ENCODE results near the gene DUSP5.

Gene DUSP5

GRCh38 chr10:110481919-110482318 is 15.8 kb upstream of the DUSP5 start:
- no peak for DNase-seq (ENCODE audit: low spot score)

DNA sequence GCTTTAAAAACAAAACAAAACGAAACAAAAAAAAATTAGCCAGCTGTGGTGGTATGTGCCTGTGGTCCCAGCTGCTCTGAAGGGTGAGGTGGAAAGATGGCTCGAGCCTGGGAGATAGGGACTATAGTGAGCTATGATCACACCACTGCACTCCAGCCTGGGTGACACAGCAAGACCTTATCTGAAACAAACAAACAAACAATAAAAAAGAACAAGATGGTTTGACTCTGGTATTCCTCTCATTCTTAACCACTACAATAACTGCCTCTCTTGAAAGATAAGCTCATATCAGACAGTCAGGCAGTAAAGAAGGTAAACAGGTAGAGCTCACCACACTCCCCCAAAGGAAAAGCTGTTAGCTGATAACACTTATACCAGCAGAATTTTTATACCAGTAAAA is 14.1 kb upstream of the DUSP5 start:
- no peak for DNase-seq (ENCODE audit: low spot score)

DNA sequence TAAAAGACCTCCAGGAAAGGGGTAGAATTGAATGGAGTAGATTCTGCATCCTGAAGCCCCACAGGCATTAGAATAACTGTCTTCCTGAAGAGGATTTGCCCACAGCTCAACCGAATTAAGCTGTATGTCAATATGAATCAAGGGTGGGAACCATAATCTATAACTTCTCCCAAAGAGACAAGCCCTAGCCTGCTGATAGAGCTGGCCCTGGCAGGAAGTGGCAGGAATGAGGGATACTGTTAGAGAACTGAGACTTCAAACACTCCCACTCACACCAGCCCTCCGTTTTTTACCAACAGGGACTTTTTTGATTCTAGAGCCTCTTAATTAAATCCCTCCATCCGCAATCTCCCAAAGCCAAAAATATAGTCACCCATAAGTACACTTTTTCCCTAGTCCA is 12.2 kb upstream of the DUSP5 start:
- no peak for DNase-seq (ENCODE audit: low spot score)

DNA sequence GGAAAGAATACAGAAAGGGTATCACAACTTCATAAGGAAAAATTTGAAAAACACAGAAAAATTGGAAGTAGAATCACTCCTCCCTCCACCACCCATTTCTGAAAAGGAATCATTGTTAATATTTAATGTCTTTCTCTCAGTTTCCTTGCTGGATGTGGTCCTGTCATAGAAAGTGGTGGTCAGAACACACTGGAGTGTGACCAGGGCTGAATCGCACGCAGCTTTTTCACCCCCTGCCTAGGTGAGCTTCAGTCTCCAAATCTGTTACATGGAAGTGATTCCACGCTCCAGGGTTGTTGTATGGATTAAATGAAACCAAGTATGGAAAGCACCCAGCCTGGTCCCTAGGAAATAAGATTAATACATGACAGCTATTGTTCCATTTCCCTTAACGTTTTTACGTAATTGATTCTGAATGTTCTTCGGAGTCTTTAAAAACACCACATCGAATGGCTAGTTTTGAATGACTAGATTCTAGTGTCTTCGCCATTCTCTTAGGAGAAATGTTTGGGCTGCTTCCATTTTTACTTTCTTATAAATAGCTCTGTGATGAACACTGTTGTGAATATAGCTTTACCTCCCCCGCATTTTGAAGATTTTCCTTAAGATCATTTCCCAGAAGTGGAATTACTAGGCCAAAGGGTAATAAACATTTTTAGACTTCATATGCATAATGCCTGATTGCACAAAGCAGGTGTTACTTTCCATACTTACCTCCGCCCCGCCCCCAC is 10.9 kb upstream of the DUSP5 start:
- no peak for DNase-seq (ENCODE audit: low spot score)

DNA sequence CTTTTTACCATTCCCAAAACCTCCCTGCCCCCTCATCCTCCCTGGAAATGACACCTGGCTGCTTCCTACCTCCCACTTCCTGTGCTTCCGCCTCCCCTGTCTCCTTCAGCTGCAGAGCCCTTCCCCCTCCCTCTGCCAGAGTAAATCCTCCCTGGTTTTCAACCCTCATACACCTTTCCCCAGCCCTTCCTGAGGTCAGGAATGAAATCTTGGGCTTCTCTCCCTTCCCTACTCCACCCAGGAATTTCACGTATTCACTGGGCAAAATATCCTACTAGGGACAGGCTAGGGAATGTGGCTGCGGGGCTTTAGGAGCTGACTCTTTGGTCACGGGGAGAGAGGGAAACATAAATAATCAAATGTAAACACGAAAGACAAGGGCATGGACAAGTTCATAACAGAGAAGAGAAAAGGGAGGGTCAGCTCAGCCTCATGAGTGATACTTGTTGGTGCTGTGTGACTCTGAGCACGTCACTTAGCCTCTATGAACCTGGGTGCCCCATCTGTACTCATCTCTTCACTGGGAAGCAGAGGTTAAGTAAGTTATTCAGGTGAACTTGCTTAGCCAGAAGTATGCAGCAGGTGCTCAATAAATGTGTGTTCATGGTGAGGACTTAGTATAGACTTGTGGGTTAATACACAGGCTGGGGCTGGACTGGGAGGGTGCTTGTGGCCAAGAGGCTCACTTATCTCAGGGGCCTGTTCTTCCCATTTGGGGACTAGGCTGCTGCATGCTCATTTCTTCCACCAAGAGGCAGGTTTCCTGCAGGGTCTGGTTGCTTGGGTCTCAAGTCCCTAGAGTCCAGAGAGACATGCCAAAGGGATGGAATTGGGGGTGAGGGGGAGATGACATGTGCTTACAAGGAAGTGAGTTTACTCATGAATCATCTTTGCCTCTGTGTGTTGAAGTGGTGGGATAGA is 10.0 kb upstream of the DUSP5 start:
- DNase-seq (ENCODE audit: low spot score) = no peak

GRCh38 chr10:110488332-110488681 is 9.4 kb upstream of the DUSP5 start:
- no peak for DNase-seq (ENCODE audit: low spot score)

- DNase-seq (ENCODE audit: low spot score) = no peak
These were observed 8.8 kb upstream of the DUSP5 start for GRCh38 chr10:110488940-110489339.

DNA sequence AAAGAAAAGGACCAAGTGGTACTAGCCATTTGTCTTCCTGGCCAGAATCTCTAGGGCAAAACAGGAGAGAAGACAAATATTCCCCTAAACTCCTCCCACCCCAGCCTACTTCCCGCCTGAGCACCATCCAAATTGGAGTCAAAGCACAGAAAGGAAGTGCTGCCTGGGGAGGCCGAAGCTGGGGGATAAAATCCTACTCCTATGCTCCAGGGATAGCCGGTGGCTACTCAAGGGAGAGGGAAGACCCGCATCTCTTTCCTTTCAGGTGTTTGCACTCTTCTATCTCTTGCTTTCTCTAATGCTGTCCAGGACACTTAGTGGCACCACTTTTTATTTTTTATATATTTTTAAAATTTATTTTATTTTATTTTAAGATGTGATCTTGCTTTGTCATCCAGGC is 7.1 kb upstream of the DUSP5 start:
- no peak for DNase-seq (ENCODE audit: low spot score)

GRCh38 chr10:110491346-110491745 is 6.4 kb upstream of the DUSP5 start:
- DNase-seq (ENCODE audit: low spot score) = no peak

GRCh38 chr10:110492069-110492822 is 5.5 kb upstream of the DUSP5 start:
- DNase-seq (ENCODE audit: low spot score) = no peak

DNA sequence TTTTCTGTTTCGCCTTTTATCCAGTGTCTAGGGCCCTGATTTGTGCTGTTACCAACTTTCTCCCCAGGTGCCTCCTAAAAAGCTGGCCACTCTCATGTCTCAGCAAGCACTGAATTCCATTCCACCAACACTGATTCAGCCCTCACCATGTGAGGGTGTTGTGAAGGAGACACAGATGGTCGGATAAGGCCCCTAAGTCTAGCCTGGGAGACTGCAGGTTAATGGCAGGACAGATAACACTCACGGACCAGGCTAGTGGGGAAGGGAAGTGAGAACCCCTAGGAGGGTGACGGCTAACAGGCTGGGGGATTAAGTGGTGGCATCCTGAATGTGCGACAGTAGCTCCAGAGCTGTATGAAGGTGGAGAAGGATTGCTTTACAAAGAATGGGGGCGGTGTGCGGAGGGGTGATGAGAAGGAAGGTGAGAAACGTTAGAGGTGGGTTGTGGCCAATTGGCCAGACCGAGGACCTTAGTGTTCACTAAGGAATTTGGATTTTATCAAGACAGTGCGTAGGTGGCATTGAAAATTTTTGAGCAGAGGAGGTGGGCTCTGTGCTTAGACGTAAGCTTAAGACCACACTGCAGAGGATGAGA is 3.8 kb upstream of the DUSP5 start:
- DNase-seq (ENCODE audit: low spot score) = no peak

GRCh38 chr10:110494532-110494931 is 3.2 kb upstream of the DUSP5 start:
- DNase-seq (ENCODE audit: low spot score) = no peak

- DNase-seq (ENCODE audit: low spot score) = no peak
These were observed 1.8 kb upstream of the DUSP5 start for GRCh38 chr10:110495731-110496552.

DNA sequence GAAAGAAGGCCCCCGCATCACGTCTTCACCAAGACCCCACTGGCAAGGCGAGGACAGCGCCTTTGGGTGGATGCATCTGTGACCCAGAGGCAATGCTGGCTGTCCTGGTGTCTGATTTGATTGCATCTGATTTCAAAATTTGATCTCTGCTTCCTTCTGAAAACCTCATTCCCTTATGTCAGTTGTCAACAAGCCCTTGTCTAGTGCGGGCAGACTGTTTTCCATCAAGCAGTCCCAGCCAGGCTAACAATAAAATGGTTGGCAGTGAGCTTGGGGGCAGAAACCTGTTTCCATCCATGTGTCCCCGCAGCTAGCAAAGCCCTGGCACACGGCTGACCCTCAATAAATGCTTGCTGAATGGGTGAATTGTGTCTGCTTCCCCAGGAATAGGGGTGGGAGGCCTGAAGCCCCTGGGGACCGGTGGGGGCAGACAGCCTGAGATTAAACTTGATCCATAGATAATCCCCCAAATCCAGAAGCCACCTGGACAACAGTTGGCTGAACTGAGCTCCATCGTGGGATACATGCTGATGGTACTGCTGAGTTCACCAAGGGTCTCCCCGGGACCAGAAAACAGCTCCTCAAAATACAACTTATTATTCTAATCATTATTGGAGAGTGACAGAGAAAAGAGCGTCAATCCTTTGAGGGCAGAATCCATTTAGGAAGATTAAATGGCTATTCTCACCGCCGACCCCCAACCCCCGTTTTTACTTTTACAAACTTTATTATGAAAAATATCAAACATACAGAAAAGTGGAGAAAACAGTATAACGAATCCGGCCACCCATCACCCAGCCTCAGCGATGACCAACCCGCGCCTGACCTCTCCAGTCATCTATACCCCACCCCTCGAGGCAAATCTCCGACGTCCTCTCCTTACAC is 912 bp upstream of the DUSP5 start:
- no peak for DNase-seq (ENCODE audit: low spot score)

DNA sequence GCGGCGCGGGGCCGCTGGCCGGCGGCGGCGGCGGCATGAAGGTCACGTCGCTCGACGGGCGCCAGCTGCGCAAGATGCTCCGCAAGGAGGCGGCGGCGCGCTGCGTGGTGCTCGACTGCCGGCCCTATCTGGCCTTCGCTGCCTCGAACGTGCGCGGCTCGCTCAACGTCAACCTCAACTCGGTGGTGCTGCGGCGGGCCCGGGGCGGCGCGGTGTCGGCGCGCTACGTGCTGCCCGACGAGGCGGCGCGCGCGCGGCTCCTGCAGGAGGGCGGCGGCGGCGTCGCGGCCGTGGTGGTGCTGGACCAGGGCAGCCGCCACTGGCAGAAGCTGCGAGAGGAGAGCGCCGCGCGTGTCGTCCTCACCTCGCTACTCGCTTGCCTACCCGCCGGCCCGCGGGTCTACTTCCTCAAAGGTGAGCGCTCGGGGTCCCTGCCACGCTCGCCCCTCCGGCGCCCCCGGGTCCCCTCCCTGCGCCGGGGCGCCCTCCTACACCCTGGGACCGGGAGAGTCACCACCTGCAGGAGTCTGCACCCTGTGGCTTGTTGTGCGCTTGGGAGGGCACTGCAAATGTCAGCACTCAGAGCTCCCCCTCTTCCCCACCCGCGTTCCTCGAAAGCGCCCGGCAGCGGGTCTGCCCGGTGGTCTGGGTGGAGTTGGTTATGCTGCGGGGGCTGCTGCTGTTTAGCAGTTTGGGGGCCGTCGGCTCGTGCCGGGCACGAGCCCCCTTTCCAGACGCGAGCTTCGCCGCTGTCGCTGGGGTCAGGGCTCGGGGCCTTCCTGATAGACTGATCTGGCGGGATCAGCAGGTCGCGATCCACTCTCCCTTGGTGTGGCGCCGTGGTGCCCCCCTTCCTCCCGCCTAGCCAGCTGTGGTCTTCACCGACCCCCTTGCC is 627 bp downstream of the DUSP5 start:
- peak; percentile 76 for DNase-seq (ENCODE audit: low spot score)

DNA sequence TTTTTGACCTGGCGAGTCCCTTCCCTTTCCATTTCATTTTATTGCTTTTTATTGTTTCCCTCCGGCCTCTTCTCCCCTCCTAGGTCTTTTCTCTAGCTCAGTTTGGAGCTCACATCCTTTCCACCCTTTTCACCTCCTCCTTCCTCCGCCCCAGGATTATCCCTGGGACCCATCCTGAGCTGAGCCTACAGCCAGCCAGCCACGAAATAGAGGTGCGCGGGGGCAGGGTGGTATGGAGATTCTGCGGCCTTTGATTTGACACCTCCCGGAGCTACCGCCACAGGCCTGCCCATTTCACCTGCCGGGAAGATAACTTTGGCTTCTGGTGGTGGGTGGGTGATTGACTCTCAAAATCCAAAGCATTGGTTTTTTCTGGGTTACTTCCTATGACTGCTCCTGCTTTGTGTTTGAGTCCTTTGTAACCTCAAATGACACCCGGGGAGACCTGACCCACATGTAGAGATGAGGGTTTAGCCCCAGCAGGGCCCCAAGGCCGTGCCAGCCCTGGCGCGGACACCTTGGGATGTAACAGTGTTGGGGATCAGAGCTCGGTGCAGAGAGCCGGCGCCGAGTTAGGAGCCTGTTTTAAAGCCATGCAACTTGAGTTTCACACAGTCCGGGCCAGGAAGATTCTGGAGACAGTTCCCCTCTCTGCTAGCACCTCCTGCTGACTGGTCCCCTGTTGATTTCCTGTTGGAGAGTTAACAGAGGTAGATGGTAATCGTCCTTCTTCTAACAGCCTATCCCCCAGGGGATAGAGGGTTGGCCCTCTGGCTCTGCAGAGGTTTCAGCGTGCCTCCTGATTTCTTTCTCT is 1.5 kb downstream of the DUSP5 start:
- DNase-seq (ENCODE audit: low spot score) = no peak

- DNase-seq (ENCODE audit: low spot score) = no peak
These were observed 2.2 kb downstream of the DUSP5 start for GRCh38 chr10:110499796-110500514.

- no peak for DNase-seq (ENCODE audit: low spot score)
These were observed 2.8 kb downstream of the DUSP5 start for GRCh38 chr10:110500515-110500905.

Data from left forelimb (tissue), 1 donor.